OCI-LY1 (cell line): ENCODE measurements around the gene ZNF541.

ENCODE experiments used
- CTCF ChIP-seq: fragments of 200-600 bp; sonication (generic), shearing (Covaris generic); IDR thresholded peaks from 2 replicates; pipeline ENCODE4 v1.5.1; 2017; ENCODE audit warnings: mild to moderate bottlenecking, antibody characterized with exemption, low read length, moderate library complexity, mixed read lengths
- EZH2 ChIP-seq: fragments of 200-600 bp; sonication (generic), shearing (Covaris generic); IDR thresholded peaks from 2 replicates; pipeline ENCODE4 v1.8.0; 2017; ENCODE audit warnings: borderline replicate concordance, mixed run types, mild to moderate bottlenecking, antibody characterized with exemption, low read length, moderate library complexity, mixed read lengths

GRCh38 chr19:47545061-47545948, 27.6 kb downstream of the ZNF541 start:
- TF ChIP-seq CTCF (no peak), EZH2 (no peak)
